Inferior parietal cortex (tissue), 1 donor: ENCODE results near the gene ETV2.
"Not testable (repeated sequence)": the region's sequence is repeated elsewhere in the genome, so short reads cannot be mapped to it uniquely, and the experiment has no call there.

Experiments used
- DNase-seq: peaks from one replicate; pipeline ENCODE4 v3.0.0-alpha.2; 2016; ENCODE audit errors: extremely low spot score

ETV2 gene

DNA sequence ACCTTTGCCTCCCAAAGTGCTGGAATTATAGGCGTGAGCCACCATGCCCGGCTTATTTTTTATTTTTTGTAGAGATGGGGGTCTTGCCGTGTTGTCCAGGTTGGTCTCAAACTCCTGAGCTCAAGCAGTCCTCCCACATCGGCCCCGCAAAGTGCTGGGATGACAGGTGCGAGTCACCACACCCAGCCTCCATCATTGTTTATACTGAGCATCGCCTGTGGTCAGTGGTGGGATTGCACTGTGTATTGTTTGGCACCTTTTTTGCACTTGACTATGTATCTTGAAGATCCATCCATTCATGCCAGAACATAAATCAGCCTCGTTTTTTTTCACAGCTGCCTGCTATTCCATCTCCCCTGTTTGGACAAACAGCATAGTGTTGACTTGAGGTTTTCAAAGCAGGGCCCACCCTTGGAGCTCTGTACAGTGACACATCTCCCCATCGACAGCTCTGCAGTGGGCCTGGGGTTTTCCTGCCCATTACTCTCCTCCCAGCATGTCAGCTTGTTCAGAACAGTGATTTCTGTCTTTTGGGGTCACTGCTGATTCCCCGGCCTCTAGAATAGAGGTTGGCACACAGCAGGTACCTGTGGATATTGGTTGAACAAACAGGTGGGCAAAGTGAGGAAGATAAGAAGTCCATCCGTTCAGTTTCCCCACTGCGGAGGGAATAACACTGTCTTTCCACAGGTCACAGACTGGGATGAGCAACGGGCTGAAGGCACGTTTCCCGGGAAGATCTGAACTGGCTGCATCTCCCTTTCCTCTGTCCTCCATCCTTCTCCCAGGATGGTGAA lies 16.6 kb downstream of the ETV2 start:
- no peak for DNase-seq

DNA sequence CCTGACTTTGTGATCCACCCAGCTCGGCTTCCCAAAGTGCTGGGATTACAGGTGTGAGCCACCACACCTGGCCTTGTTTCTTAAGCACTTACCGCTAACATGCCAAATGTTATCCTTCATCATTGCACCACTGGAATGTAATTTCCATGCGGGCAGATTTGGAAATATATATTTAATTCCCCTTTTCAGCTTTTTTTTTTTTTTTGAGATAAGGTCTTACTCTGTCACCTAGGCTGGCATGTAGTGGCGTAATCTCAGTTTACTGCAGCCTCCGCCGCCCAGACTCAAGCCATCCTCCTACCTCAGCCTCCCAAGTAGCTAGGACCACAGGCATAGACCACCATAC lies 20.4 kb downstream of the ETV2 start:
- no peak for DNase-seq

DNA sequence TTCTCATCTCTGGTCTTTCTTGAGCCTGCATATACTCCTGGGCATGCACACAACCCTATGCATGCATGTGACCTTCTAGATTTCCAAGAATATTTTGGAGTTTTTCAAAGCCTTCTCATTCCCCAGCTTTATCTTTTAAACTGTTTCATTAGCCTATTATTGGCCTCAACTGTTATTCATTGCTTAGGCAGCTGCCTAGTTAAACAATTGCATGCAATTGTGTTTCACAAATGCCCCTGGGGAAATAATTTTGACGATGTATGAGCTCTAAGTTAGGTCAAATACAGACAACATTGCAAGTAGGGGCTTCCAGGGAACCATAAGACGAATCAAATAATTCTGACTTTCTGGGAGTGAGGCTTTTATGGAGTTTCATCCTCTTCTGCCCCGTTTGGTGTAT lies 22.4 kb downstream of the ETV2 start:
- DNase-seq, result no peak

DNA sequence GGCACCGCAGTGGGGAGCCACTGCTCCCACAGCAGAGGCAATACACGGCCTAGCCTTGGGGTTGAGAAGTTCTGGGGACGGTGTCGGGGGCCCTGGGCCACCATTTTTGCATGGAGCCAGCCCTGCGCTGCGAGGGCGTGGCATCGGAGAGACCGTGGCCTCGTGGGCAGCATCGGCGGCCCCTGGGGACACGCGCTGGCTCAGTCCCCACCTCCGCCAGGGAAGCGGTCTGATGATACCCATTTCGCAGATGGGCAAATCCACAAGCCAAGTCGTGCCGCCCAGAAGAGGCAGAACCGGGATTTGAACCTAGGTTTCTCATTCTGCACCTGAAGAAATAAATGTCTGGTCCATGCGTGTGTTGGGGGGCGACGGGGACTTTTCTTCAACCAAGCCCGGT lies 23.6 kb downstream of the ETV2 start:
- no peak for DNase-seq

DNA sequence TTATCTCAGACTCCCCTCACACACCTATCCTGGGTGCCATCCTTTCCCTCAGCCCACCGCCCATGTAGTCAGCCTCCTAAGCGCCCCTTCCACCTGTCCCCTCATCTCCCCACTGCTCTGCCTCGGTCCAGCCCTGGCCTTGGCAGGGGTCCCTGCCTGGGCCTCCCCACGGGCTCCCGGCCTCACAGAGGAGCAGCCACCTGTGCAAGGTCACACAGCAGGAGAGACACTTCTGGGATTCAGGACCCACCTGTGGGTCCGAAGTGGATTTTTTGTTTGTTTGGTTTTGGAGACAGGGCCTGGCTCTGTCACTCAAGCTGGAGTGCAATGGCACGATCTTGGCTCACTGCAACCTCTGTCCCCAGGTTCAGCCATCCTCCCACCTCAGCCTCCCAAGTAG lies 24.1 kb downstream of the ETV2 start:
- no peak for DNase-seq

DNA sequence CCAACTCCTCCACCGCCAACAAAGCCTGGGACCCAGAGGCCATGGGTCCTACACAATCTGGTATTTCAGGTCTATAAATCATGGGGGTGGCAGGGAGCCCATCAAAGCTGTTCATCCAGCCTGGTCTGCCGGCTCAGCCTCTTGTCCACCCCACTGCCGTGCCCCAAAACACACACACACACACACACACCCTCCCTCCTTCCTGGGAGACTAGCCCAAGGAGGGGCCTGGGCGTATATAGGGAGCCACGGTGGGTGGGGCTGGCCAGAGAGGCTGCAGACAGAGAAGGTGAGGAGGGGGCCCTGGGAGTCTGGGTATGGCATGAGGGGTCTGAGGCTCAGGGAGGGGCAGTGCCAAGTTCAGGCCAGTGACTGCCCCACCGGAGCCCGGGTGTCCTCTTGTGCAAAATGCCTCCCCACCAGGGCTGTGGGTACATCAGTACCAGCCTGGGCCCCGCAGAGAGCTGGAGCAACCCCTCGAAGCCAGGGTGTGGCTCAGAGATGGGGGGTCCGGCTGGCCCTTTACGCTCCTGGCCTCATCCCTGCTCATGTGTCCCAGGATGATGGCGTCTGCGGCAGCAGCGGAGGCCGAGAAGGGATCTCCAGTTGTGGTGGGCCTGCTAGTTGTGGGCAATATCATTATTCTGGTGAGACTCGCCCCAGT lies 24.8 kb downstream of the ETV2 start, which contains the start of gene UPK1A:
Gene UPK1A (plus strand): TSS at position 267 of the 663 bp plus-strand sequence. CDS start 296 bp downstream, at position 563.
- DNase-seq, result no peak

DNA sequence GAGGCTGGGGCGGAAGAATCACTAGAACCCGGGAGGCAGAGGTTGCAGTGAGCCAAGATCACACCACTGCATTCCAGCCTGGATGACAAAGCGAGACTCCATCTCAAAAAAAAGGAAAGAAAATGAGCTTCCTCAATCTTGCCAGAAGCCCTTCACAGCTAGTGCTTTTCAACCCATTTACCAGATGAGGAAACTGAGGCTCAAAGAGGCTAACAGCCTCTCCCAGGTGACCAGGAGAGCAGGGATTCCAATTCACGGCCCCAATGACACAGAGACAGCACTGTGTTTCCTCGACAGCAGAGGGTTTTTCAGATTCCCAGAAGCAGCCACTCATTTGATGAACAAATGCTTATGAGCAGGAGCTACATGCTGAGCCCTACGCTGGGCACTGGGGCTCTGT lies 28.0 kb downstream of the ETV2 start:
- DNase-seq, result no peak

DNA sequence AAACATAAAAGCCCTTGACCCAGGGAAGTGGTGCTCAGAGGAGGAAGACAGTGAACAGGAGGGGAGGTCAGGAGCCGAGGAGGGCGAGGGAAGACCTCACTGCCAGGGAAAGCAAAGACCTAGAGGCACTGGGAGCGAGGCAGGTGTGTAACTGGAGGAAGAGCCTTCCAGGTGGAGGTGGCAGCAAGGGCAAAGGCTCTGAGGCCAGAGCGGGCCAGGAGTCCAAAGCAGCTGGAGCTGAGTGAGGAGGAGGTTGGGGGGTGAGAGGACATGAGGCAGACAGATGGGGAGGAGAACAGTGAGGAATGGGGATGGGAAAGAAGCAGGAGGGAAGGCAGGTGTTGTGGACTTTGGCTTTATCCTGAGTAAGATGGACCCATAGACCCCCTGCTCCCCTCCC lies 28.4 kb downstream of the ETV2 start:
- no peak for DNase-seq

DNA sequence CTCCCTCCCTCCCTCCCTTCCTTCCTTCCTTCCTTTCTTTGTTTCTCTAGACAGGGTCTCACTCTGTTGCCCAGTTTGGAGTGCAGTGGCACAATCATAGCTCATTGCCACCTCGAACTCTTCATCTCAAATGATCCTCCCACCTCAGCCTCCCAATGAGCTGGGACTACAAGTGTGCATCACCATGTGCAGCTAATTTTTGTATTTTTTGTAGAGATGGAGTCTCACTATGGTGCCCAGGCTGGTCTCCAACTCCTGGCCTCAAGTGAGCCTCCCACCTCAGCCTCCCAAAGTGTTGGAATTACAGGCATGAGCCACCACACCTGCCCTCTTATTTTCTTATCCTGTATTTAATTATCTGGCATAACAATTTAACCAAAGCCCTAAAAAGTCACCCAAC lies 29.1 kb downstream of the ETV2 start:
- DNase-seq, result no peak

DNA sequence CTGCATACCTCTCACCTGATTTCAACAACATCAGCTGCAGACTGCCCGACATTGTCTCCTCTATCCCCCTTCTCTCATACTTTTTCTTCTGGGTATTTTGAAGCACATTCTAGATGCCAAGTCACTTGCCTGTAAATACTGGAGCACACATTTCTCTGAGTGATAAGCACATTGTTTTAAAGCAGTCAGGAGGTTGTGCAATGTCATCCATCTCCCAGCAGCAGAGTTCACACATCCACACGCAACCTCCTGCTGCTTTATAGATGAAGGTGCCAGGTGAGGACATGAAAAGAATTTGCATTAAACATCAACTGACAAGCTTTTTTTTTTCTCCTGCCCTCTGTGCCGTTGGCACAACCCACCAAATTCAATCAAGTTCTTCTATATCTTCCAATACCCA lies 30.3 kb downstream of the ETV2 start:
- no peak for DNase-seq

DNA sequence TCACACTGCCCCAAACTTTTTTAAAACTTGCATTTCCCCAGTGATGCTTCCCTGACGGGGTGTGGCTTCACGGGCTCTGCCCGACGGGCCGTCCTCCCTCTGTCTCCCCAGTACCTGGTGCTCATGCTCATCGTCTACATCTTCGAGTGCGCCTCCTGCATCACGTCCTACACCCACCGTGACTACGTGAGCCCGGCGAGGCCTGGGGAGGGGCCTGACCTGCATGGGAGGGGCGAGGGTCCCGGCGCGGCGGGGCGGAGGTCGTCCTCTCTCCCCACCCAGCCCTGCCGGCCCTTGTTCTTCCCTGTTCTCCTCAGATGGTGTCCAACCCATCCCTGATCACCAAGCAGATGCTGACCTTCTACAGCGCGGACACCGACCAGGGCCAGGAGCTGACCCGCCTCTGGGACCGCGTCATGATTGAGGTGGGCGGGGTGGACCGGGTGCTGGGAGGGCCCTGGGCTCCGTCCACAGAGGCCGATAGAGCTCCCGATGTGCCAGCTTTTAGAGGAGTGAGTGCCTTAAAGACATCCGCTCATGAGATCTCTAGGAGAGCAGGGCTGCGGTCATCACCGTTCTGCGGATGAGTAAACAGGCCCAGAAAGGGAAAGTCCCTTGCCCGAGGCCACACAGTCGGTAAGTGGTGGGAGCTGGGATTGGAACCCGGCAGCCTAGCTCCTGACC lies 31.7 kb downstream of the ETV2 start:
- no peak for DNase-seq

DNA sequence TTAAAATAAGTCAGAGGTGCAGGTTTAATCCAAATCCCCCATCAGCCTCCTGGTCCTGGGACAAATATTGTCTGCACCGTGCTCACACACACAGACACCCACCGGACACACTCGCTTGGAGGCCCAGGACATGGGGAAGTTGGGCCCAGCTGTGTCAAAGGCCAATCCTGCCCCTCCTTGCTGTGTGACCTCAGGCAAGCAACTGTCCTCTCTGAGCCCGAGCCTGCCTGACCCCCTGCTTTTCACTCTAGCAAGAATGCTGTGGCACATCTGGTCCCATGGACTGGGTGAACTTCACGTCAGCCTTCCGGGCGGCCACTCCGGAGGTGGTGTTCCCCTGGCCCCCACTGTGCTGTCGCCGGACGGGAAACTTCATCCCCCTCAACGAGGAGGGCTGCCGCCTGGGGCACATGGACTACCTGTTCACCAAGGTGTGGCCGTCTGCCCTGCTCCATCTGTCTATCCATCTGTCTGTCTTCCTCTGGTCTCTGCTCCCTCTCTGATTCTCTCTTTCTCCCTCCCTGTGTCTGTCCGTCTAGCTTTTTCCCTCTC lies 34.1 kb downstream of the ETV2 start:
- DNase-seq, result no peak

DNA sequence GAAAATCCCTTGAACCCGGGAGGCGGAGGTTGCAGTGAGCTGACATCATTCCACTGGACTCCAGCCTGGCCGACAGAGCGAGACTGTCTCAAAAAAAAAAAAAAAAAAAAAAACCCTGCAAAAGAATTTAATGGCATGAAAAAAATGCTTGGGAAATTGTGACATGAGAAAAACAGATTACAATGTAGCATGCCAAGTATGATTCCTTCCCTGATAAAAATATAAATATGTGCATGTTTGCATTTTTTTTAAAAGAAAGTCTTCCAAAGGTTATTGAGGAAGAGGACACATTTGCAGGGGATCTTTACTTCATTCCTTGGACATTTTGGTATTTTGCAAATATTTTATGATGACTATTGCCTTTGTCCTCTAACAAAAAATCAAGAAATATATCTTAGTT lies 48.3 kb downstream of the ETV2 start:
- DNase-seq, result no peak

DNA sequence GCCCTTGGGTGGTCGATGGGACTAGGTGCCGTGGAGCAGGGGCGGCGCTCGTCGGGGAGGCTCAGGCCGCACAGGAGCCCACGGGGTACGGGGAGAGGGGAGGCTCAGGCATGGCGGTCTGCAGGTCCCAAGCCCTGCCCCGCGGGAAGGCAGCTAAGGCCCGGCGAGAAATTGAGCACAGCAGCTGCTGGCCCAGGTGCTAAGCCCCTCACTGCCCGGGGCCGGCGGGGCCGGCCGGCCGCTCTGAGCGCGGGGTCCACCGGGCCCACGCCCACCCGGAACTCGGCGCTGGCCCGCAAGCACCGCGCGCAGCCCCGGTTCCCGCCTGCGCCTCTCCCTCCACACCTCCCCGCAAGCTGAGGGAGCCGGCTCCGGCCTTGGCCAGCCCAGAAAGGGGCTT lies 49.6 kb downstream of the ETV2 start:
- DNase-seq, result not testable (repeated sequence)

DNA sequence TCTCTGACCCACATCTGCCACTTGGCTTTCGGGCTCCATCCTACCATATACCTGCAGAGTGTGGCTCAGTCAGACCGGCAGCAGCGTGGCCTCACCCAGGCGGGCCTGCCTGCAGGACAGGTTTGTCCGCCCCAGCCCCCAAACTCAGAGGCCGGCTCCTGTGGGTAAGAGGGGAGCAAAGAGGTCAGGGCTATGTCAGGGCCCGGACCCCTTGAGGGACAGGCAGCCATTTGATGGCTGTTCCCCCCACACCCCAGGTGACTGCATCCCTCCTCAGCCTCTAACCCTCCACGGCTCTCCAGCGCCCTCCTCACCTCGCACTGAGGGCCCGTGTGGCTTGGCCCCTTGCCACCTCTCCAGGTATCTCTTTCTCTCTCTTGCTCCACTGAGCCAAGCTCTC lies 50.5 kb downstream of the ETV2 start:
- DNase-seq, result no peak

DNA sequence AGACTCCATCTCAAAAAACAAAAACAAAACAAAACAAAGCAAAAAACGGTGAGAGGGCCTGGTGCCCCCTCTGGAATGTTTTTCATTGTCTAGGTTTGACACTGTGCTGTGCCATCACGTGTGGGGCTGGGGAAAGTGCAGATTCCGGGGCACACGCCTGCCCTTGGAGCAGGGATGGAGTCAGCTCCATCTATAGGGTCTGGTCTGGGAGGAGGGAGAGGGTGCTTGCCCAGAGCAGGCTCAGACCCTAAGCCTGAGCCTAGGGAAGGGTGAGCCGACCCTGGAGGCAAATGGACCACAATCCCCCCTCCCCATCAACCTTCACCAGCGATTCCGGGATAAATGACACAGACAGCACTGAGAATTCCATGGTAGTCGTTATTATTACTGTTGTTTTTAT lies 51.9 kb downstream of the ETV2 start:
- no peak for DNase-seq

DNA sequence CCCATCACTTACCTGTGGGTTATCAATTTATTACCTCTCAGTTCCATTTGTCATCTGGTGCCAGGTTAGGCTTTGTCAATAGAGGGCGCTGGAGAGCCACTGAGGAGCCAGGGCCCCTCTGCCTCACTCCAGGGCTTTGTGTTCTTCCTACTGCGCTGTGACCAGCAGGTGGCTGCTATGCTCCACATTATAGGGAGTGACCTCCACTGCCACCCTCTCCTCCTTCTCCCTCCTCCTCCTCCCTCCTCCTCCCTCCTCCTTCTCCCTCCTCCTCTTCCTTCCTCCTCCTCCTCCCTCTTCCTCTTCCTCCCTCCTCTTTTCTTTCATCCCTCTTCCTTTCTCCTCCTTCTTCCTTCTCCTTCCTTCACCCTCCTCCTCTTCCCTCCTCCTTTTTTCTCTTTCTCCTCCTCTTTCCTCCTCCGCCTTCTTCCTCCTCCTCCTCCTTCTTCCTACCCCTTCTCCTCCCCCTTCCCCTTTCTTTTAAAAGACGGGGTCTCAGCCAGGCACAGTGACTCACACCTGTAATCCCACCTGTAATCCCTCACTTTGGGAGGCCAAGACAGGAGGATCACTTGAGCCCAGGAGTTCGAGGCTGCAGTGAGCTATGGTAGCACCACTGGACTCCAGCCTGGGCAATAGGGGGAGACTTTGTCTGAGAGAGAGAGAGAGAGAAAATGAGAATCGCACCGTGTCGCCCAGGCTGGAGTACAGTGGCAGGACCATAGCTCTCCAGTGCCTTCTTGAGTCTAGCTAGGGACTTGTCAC lies 52.5 kb downstream of the ETV2 start:
- peak; percentile 90 for DNase-seq
